Uterus (tissue), 4 donors: ENCODE results near the gene CBLB. TPM values are rescaled to one million over a fixed set of nuclear protein-coding genes. Genes with fewer than 3 reads are reported as not detected.

Experiments
- DNase-seq, 2 donors: peaks; one replicate each; pipeline ENCODE4 v3.0.0-alpha.2; 2019 to 2020
- H3K27ac ChIP-seq, 2 donors: fragments of 200-600 bp; sonication (generic); 1 replicate in 1 of 2; 2 replicates in 1 of 2; pipeline ENCODE4 v1.5.1; 2016 to 2018
- H3K27me3 ChIP-seq, 2 donors: fragments of 200-600 bp; sonication (generic); one replicate each; pipeline ENCODE4 v1.5.1; 2018 to 2019; ENCODE audit warnings: control low read depth in 1 of 2
- H3K36me3 ChIP-seq, 2 donors: fragments of 200-600 bp; sonication (generic); one replicate each; pipeline ENCODE4 v1.5.1; 2019; ENCODE audit warnings: control low read depth in 1 of 2
- H3K4me1 ChIP-seq, 2 donors: fragments of 200-600 bp; sonication (generic); one replicate each; pipeline ENCODE4 v1.5.1; 2018 to 2019; ENCODE audit warnings: control low read depth in 1 of 2
- H3K4me3 ChIP-seq, 2 donors: fragments of 200-600 bp; sonication (generic); 1 replicate in 1 of 2; 2 replicates in 1 of 2; pipeline ENCODE4 v1.5.1; 2018 to 2019; ENCODE audit warnings: mild to moderate bottlenecking in 1 of 2
- H3K9me3 ChIP-seq, 2 donors: fragments of 200-600 bp; sonication (generic); one replicate each; pipeline ENCODE4 v1.5.1; 2019; ENCODE audit warnings: control low read depth in 1 of 2
- POLR2A ChIP-seq, 2 donors: fragments of 450-650 bp; IDR thresholded peaks; one replicate each; pipeline ENCODE4 v1.6.1; 2016; ENCODE audit warnings: antibody characterized with exemption in 2 of 2, mild to moderate bottlenecking in 1 of 2, moderate library complexity in 1 of 2
- intact Hi-C: fragments of 100-400 bp; cut with DNase I; formaldehyde crosslinking; loops from one replicate; pipeline ENCODE4 v1.15.1; 2023; ENCODE audit warnings: low total_unique reads
- total RNA-seq, 4 donors: library from RNA; depleted of rRNA in 3 of 4; stranded (reverse); fragments of >200 nt in 3 of 4; gene quantifications; one replicate each; pipeline versions ENCODE4 v1.1.0 to v1.2.4, GENCODE V29; 2014 to 2023
- TF ChIP-seq, protein P1 (sequence below), 4 experiments: fragments of 200-600 bp in 2 of 4; fragments of 450-650 bp in 2 of 4; sonication (generic) in 2 of 4; IDR thresholded peaks; one replicate each; pipeline ENCODE4 v1.5.1; 2016 to 2019; ENCODE audit warnings: antibody characterized with exemption in 4 of 4, mild to moderate bottlenecking in 2 of 4, moderate library complexity in 1 of 4
- donor health status: DM: yes; HTN: yes; CAD: no.

CBLB gene
- total RNA-seq, 4 donors from 2014 or later: 26.1 to 86.2 (median 44.5) TPM

DNA sequence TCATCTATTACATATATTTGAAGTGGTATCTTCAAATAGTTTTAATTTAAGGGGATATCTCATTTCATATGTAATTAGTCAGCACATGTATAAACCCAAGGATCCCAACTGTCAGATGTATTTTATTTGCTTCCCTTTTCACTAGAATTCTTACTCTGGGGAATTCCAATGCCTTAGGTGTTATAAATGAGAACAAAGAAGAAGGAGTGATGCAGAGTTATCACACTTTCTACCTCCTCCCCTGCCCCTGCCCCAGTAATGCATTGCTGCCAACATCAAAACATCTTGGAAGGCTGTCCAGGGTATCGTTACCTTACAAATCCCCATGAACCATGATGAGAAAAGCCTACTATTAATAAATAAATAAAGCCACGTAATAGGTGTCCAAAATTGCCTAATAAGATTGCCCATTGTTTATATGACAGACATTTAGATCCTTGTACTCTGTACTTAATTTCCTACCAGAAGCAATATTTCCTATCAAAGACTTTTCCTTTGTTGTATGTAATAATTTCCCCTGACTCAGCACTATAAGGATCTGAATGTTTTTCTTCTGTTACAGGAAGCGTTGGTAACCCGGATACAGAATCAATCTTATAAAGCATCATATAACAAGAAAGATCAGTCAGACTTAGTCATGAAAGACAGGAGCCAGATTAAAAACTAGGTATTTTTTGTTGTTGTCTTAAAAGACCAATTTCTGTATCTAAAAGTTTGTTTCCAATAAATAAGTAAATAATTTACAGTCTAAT, 38.8 kb downstream of the CBLB start:
- H3K27ac ChIP-seq: no peak overlapping the region
- DNase-seq: no peak
- no peaks in the 10 kb centered on the region for H3K36me3 ChIP-seq
- no peak for TF ChIP-seq POLR2A (IDR thresholded peaks at IDR 0.05)
- TF ChIP-seq, protein P1, sequence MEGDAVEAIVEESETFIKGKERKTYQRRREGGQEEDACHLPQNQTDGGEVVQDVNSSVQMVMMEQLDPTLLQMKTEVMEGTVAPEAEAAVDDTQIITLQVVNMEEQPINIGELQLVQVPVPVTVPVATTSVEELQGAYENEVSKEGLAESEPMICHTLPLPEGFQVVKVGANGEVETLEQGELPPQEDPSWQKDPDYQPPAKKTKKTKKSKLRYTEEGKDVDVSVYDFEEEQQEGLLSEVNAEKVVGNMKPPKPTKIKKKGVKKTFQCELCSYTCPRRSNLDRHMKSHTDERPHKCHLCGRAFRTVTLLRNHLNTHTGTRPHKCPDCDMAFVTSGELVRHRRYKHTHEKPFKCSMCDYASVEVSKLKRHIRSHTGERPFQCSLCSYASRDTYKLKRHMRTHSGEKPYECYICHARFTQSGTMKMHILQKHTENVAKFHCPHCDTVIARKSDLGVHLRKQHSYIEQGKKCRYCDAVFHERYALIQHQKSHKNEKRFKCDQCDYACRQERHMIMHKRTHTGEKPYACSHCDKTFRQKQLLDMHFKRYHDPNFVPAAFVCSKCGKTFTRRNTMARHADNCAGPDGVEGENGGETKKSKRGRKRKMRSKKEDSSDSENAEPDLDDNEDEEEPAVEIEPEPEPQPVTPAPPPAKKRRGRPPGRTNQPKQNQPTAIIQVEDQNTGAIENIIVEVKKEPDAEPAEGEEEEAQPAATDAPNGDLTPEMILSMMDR (IDR thresholded peaks at IDR 0.05): no peak
- no peak overlapping the region for H3K4me3 ChIP-seq
- H3K9me3 ChIP-seq: no peaks in the 10 kb centered on the region
- no peaks in the 10 kb centered on the region for H3K27me3 ChIP-seq
- peaks cover 0 to 7% of the 10 kb centered on the region in 2 donors for H3K4me1 ChIP-seq
- intact Hi-C loops: no loop called here

- H3K27me3 ChIP-seq: no peaks in the 10 kb centered on the region
- intact Hi-C loops: no loop called here
- no peak for DNase-seq
- H3K4me3 ChIP-seq: no peak overlapping the region
- peaks cover 0 to 7% of the 10 kb centered on the region in 2 donors for H3K4me1 ChIP-seq
- no peaks in the 10 kb centered on the region for H3K9me3 ChIP-seq
- no peak overlapping the region for H3K27ac ChIP-seq
- no peaks in the 10 kb centered on the region for H3K36me3 ChIP-seq
- TF ChIP-seq POLR2A (IDR thresholded peaks at IDR 0.05): no peak
- TF ChIP-seq, protein P1 (IDR thresholded peaks at IDR 0.05): no peak
Measured at GRCh38 chr3:105829229-105829628, 39.6 kb downstream of the CBLB start.

DNA sequence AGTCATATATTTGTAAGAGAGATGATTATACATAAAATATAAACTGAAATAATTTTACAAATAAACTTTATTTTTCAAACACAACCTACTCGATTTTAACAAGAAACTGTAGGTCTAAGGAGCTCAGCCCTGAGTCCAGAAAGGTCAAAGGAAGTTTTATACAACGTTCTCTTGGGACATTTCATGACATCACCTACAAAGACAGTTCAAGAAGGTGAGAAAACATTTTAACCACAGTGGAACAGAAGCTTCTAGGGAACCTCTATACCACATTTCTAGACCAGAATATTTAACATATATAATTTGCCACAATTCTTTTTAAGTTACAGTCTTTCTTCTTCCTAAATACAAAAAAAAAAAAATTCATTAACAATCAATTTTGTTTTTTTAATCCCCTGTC, 40.1 kb downstream of the CBLB start:
- H3K4me1 ChIP-seq: peaks cover 0 to 7% of the 10 kb centered on the region in 2 donors
- no peak for TF ChIP-seq POLR2A (IDR thresholded peaks at IDR 0.05)
- TF ChIP-seq, protein P1 (IDR thresholded peaks at IDR 0.05): no peak
- H3K36me3 ChIP-seq: no peaks in the 10 kb centered on the region
- intact Hi-C loops: no loop called here
- no peaks in the 10 kb centered on the region for H3K27me3 ChIP-seq
- no peak overlapping the region for H3K27ac ChIP-seq
- no peak overlapping the region for H3K4me3 ChIP-seq
- DNase-seq: no peak
- H3K9me3 ChIP-seq: no peaks in the 10 kb centered on the region

DNA sequence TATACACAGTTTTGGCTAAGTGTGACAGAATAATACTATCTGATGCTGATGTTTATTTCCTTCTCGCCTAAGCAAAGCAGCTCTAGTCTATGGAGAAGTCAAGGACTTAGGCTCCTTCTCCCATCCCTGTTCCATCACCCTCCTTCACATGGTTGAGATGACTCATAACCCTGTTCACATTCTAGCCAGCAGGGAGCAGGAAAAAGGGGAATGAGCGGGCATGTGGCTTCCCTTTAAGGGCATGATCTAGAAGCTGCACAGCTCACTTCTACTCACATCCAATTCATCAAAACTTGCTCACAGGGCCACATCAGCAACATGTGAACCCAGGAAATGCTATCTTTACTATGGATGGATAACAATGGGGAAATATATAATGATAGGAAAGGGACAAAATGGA, 40.9 kb downstream of the CBLB start:
- Histone ChIP-seq H3K4me1 (peaks cover 0 to 7% of the 10 kb centered on the region in 2 donors), H3K9me3 (no peaks in the 10 kb centered on the region), H3K27ac (peak overlapping the region in 1 of 2 donors; percentile 2), H3K4me3 (no peak overlapping the region), H3K36me3 (no peaks in the 10 kb centered on the region), H3K27me3 (no peaks in the 10 kb centered on the region)
- intact Hi-C loops: no loop called here
- TF ChIP-seq, protein P1 (IDR thresholded peaks at IDR 0.05): peak in 2 of 4 experiments; percentile 35
- TF ChIP-seq POLR2A (IDR thresholded peaks at IDR 0.05): no peak
- DNase-seq: peak in 1 of 2 donors; percentile 35

GRCh38 chr3:105826778-105827634, 41.8 kb downstream of the CBLB start:
- no peak overlapping the region for H3K4me3 ChIP-seq
- TF ChIP-seq, protein P1 (IDR thresholded peaks at IDR 0.05): no peak
- no peak for TF ChIP-seq POLR2A (IDR thresholded peaks at IDR 0.05)
- H3K36me3 ChIP-seq: no peaks in the 10 kb centered on the region
- H3K27me3 ChIP-seq: no peaks in the 10 kb centered on the region
- H3K9me3 ChIP-seq: no peaks in the 10 kb centered on the region
- H3K27ac ChIP-seq: peak overlapping the region in 1 of 2 donors; percentile 1
- H3K4me1 ChIP-seq: peaks cover 0 to 7% of the 10 kb centered on the region in 2 donors
- DNase-seq: no peak
- intact Hi-C loops: no loop called here
